Choroid plexus epithelial cell (primary cell): ENCODE results near the gene STK26.

Experiments used
- DNase-seq: peaks from one replicate; pipeline ENCODE4 v3.0.0-alpha.2; 2010; ENCODE audit warnings: low read depth
- H3K4me3 ChIP-seq: 2 replicates; pipeline ENCODE4 v1.5.1; 2011; ENCODE audit warnings: low read depth, mild to moderate bottlenecking, control low read depth, low read length, moderate library complexity
- CTCF ChIP-seq: conservative IDR thresholded peaks from 2 replicates; pipeline ENCODE4 v1.5.1; 2011; ENCODE audit warnings: low read depth, mild to moderate bottlenecking, control low read depth, inconsistent platforms, low read length, moderate library complexity

Gene STK26

GRCh38 chrX:132034648-132035047, 11.5 kb downstream of the STK26 start:
- no peak overlapping the region for H3K4me3 ChIP-seq
- no peak for TF ChIP-seq CTCF
- no peak for DNase-seq

- H3K4me3 ChIP-seq, result no peak overlapping the region
- TF ChIP-seq CTCF, result no peak
- no peak for DNase-seq
Observed at GRCh38 chrX:132037479-132037993, 14.4 kb downstream of the STK26 start.

- no peak overlapping the region for H3K4me3 ChIP-seq
- no peak for DNase-seq
- TF ChIP-seq CTCF, result no peak
Observed at GRCh38 chrX:132040066-132040465, 17.0 kb downstream of the STK26 start.

- peak; percentile 24 for DNase-seq
- H3K4me3 ChIP-seq, result no peak overlapping the region
- no peak for TF ChIP-seq CTCF
Observed at GRCh38 chrX:132041015-132041414, 17.9 kb downstream of the STK26 start.

- H3K4me3 ChIP-seq, result no peak overlapping the region
- DNase-seq, result no peak
- TF ChIP-seq CTCF, result no peak
Observed at GRCh38 chrX:132043977-132044376, 20.9 kb downstream of the STK26 start.

- TF ChIP-seq CTCF, result no peak
- peak; percentile 4 for DNase-seq
- H3K4me3 ChIP-seq, result no peak overlapping the region
Observed at GRCh38 chrX:132044953-132045352, 21.9 kb downstream of the STK26 start.

GRCh38 chrX:132045456-132045855, 22.4 kb downstream of the STK26 start:
- no peak overlapping the region for H3K4me3 ChIP-seq
- no peak for TF ChIP-seq CTCF
- no peak for DNase-seq
